K562 (cell line): ENCODE results near the gene MYL12B. TPM values are rescaled to one million over a fixed set of nuclear protein-coding genes. Genes with fewer than 3 reads are reported as not detected.

Source experiments
- CBFB ChIP-seq: sonication (generic); formaldehyde crosslinking; IDR thresholded peaks from 2 replicates; pipeline ENCODE4 v1.4.0; 2020; ENCODE audit warnings: mild to moderate bottlenecking, missing genetic modification reagents
- FOXP4 ChIP-seq: sonication (generic); formaldehyde crosslinking; IDR thresholded peaks from 2 replicates; pipeline ENCODE4 v1.8.0; 2022; ENCODE audit warnings: mild to moderate bottlenecking, missing genetic modification reagents, borderline replicate concordance
- HCFC1 ChIP-seq: IDR thresholded peaks from 2 replicates; pipeline ENCODE4 v1.6.1; 2012; ENCODE audit warnings: low read depth, low read length, improper control_type of control experiment
- TEAD1 ChIP-seq, 2 experiments: fragments of 450-650 bp in 1 of 2; sonication (generic) in 1 of 2; formaldehyde crosslinking; IDR thresholded peaks; 2 replicates each; pipeline versions ENCODE4 v1.4.0 to v1.8.0; 2020 to 2022; ENCODE audit warnings: mild to moderate bottlenecking in 2 of 2, missing genetic modification reagents in 1 of 2
- THAP12 ChIP-seq: fragments of 250-450 bp; sonication (Bioruptor Pico); IDR thresholded peaks from 2 replicates; pipeline ENCODE4 v1.9.0; 2021; ENCODE audit warnings: mild to moderate bottlenecking, inconsistent platforms
- ZNF398 ChIP-seq: fragments of 250-450 bp; sonication (Bioruptor Pico); IDR thresholded peaks from 2 replicates; pipeline ENCODE4 v1.8.0; 2021; ENCODE audit warnings: moderate library complexity, mild to moderate bottlenecking, inconsistent platforms
- ZNF407 ChIP-seq: fragments of 450-650 bp; IDR thresholded peaks from 2 replicates; pipeline ENCODE4 v1.6.1; 2016; ENCODE audit warnings: low read depth
- ZNF717 ChIP-seq: fragments of 250-450 bp; sonication (Bioruptor Pico); IDR thresholded peaks from 2 replicates; pipeline ENCODE4 v1.5.0; 2021
- ZNF764 ChIP-seq: fragments of 250-450 bp; sonication (Bioruptor Pico); IDR thresholded peaks from 2 replicates; pipeline ENCODE4 v1.4.0; 2020; ENCODE audit warnings: low read depth, mild to moderate bottlenecking, moderate library complexity
- ZNF780A ChIP-seq: fragments of 250-450 bp; sonication (Bioruptor Pico); IDR thresholded peaks from 2 replicates; pipeline ENCODE4 v1.5.0; 2021; ENCODE audit warnings: mild to moderate bottlenecking
- polyA plus RNA-seq, 8 experiments: library from polyadenylated mRNA; depleted of rRNA in 4 of 8; stranded (reverse) in 5 of 8; unstranded in 3 of 8; fragments of >200 nt; fragmentation: Nextera tagmentation in 2 of 8; fragmentation: Illumina TruSeq in 1 of 8; extraction: Ambion mirVana in 2 of 8; extraction: Trizol in 1 of 8; gene quantifications; 2 replicates each; pipeline versions ENCODE4 v1.2.1 to v1.2.3, GENCODE V29; 2011 to 2014; ENCODE audit warnings: inconsistent platforms in 1 of 8, missing spikeins in 1 of 8
- total RNA-seq, 7 experiments: library from RNA; depleted of rRNA in 6 of 7; stranded (reverse); fragments of >200 nt in 6 of 7; fragmentation: Illumina TruSeq in 2 of 7; extraction: Trizol in 2 of 7; gene quantifications; 2 replicates each; pipeline versions ENCODE4 v1.2.1 to v1.2.3, GENCODE V29; 2011 to 2021; ENCODE audit warnings: low replicate concordance in 1 of 7

MYL12B gene
- total and polyA plus RNA-seq, 9 of the 15 experiments (the other 6 are each of a cell fraction or from before 2014, with no cell fraction given), result 220 to 995 (median 463) TPM

- no peak for TF ChIP-seq FOXP4 (CRISPR knock-in tag)
- TF ChIP-seq THAP12, result peak; percentile 98
- TF ChIP-seq TEAD1 (CRISPR knock-in tag; IDR thresholded peaks at IDR 0.05), result 0 out of 4 replicates have a peak, but pooled peaks of 1 of the 2 experiments have one; percentile 53
- TF ChIP-seq ZNF398, result no peak
- TF ChIP-seq ZNF407, result no peak
- TF ChIP-seq CBFB, result 0 out of 2 replicates have a peak, but pooled peaks have one; percentile 56
- 0 out of 2 replicates have a peak, but pooled peaks have one; percentile 3 for TF ChIP-seq ZNF764 (CRISPR knock-in tag)
- no peak for TF ChIP-seq ZNF717 (CRISPR knock-in tag)
- TF ChIP-seq HCFC1, result peak; percentile 64
- no peak for TF ChIP-seq ZNF780A (CRISPR knock-in tag)
These were observed 35.4 kb downstream of the MYL12B start (continued) for GRCh38 chr18:3297025-3297984.
